NOMO-1 treated with dmso at 0.1 percent for 144 hours (cell line): ENCODE results near the gene JMJD7.

ENCODE experiments used
- DNase-seq: peaks from one replicate; lab custom pipeline; 2025; ENCODE audit not compliant: unreplicated experiment; lab: John Stamatoyannopoulos, UW

JMJD7 gene

GRCh38 chr15:41861736-41862356 is 34.0 kb downstream of the JMJD7 start:
- no peak for DNase-seq

- no peak for DNase-seq
Observed at GRCh38 chr15:41862515-41863116, 34.7 kb downstream of the JMJD7 start.

- no peak for DNase-seq
Observed at GRCh38 chr15:41865490-41866055, 37.7 kb downstream of the JMJD7 start.

GRCh38 chr15:41866263-41866703 is 38.4 kb downstream of the JMJD7 start:
- no peak for DNase-seq

- no peak for DNase-seq
Observed at GRCh38 chr15:41866872-41867579, 39.1 kb downstream of the JMJD7 start.

GRCh38 chr15:41868321-41868720 is 40.4 kb downstream of the JMJD7 start:
- DNase-seq = no peak

- no peak for DNase-seq
Observed at GRCh38 chr15:41869770-41870688, 42.1 kb downstream of the JMJD7 start.

- DNase-seq = no peak
Observed at GRCh38 chr15:41870689-41871081, 42.8 kb downstream of the JMJD7 start.

GRCh38 chr15:41871175-41871905 is 43.4 kb downstream of the JMJD7 start:
- no peak for DNase-seq

- DNase-seq = no peak
Observed at GRCh38 chr15:41872166-41872747, 44.4 kb downstream of the JMJD7 start.

- no peak for DNase-seq
Observed at GRCh38 chr15:41873711-41874110, 45.8 kb downstream of the JMJD7 start.

GRCh38 chr15:41874736-41875135 is 46.8 kb downstream of the JMJD7 start:
- no peak for DNase-seq

GRCh38 chr15:41876007-41876406 is 48.1 kb downstream of the JMJD7 start:
- DNase-seq = no peak

- DNase-seq = no peak
Observed at GRCh38 chr15:41876689-41877088, 48.8 kb downstream of the JMJD7 start.

GRCh38 chr15:41877631-41878354 is 49.9 kb downstream of the JMJD7 start:
- no peak for DNase-seq

- no peak for DNase-seq
Observed at GRCh38 chr15:41878355-41878699, 50.4 kb downstream of the JMJD7 start.

GRCh38 chr15:41879321-41879845 is 51.5 kb downstream of the JMJD7 start:
- DNase-seq = no peak

- no peak for DNase-seq
Observed at GRCh38 chr15:41880156-41880877, 52.4 kb downstream of the JMJD7 start.
